ENCODE data around the gene C21orf91. TPM values are rescaled to one million over a fixed set of nuclear protein-coding genes. Genes with fewer than 3 reads are reported as not detected.

The C21orf91 gene
- total RNA-seq, 2 donors from 2014 or later, result 22.7 to 24.2 TPM

DNA sequence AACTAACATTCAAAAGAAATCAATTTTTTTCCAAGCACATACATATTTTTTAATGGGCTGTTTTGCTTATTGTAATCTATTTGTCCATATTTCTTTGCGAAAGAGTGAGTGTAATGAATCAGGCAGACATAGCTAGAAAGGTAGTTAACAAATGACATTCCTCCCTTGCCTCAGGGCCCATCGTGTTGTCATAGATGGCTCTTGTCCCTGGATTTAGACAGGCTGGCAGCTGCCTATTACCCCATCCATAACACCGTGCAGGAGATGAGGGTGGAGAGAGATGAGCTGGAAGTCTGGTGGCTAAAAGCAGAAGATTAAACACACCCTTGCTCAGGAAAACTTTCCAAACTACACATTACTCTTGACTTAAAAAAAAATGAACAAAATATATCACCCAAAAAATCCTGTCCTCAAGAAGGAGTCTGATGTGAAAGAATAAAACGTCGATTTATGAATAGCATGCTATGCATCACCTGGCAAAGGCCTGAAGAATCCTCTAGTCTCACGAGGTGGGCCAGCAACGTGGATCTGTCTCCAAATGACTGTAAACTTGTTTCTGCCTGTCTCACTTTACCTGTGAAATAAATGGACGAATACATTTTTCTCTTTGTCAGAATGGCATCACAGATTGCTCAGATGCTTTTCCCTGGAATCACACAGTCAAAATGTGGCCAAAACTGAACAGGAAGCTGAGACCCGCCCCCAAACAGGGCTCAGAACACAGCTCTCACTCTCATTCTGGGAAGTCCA lies 55.7 kb downstream of the C21orf91 start:
- Mint-ChIP-seq H3K27ac (no peak overlapping the region), H3K27me3 (ENCODE audit: low read depth) (no peaks in the 10 kb centered on the region), H3K4me1 (ENCODE audit: low read depth) (peaks cover 5% of the 10 kb centered on the region), H3K9me3 (peaks cover 0 to 2% of the 10 kb centered on the region in 2 donors), H3K36me3 (ENCODE audit: insufficient read depth in 2 of 2) (no peaks in the 10 kb centered on the region), H3K4me3 (no peak overlapping the region)
- no peak for DNase-seq
- no peak for ATAC-seq (replicated peaks in 1 of 2)

DNA sequence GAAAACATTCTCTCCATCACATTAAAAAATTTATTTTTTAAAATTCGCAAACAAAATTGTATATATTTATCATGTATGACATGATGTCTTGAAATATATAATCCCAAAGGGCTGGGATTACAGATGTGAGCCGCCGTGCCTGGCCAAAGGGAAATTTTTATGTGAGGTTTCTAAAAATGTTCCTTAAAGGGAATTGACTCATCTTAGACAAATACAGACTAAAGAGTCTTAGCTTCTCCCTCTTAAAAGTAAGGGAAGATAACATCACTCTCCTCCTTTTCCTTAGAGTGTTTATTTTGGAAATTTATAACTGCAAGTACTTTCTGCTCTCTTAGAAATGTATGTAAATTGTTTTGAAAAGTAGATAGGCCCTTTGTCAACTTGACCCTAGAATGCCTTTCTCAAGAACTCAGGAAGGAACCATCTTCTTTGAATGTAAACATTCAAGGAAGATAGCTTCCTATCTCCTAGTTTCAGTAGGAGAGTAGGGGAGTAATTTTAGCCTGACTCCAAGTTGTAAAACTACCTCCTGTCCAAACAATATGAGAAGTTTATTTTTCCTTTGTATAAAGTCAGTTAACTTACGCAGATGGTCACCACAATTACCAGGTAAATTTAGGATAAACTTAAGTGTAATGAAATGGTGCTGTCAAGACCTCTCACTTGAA lies 59.5 kb downstream of the C21orf91 start:
- H3K4me3 Mint-ChIP-seq, result no peak overlapping the region
- no peak for DNase-seq
- H3K9me3 Mint-ChIP-seq, result peaks cover 0 to 2% of the 10 kb centered on the region in 2 donors
- ATAC-seq (replicated peaks in 1 of 2), result no peak
- no peak overlapping the region for H3K27ac Mint-ChIP-seq
- H3K27me3 Mint-ChIP-seq (ENCODE audit: low read depth), result no peaks in the 10 kb centered on the region
- H3K4me1 Mint-ChIP-seq (ENCODE audit: low read depth), result peaks cover 5% of the 10 kb centered on the region
- H3K36me3 Mint-ChIP-seq (ENCODE audit: insufficient read depth in 2 of 2), result peaks cover 0 to 2% of the 10 kb centered on the region in 2 donors

DNA sequence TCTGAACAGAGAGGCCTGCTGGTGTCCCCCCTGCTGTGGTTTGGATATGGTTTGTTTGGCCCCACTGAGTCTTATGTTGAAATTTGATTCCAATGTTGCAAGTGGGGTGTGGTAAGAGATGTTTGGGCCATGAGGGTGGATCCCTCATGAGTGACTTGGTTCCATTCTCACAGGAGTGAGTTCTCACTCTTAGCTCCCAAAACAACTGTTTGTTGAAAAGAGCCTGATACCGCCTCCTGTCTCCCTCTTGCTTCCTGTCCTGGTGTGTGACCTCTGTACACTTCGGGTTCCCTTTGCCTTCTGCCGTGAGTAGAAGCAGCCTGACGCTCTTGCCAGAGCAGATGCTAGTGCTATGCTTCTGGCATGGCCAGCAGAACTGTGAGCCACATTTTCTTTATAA lies 60.5 kb downstream of the C21orf91 start:
- H3K27ac Mint-ChIP-seq, result no peak overlapping the region
- H3K4me3 Mint-ChIP-seq, result no peak overlapping the region
- ATAC-seq (replicated peaks in 1 of 2), result no peak
- H3K27me3 Mint-ChIP-seq (ENCODE audit: low read depth), result no peaks in the 10 kb centered on the region
- DNase-seq, result no peak
- H3K4me1 Mint-ChIP-seq (ENCODE audit: low read depth), result no peaks in the 10 kb centered on the region
- peaks cover 0 to 2% of the 10 kb centered on the region in 2 donors for H3K36me3 Mint-ChIP-seq (ENCODE audit: insufficient read depth in 2 of 2)
- peaks cover 0 to 2% of the 10 kb centered on the region in 2 donors for H3K9me3 Mint-ChIP-seq

DNA sequence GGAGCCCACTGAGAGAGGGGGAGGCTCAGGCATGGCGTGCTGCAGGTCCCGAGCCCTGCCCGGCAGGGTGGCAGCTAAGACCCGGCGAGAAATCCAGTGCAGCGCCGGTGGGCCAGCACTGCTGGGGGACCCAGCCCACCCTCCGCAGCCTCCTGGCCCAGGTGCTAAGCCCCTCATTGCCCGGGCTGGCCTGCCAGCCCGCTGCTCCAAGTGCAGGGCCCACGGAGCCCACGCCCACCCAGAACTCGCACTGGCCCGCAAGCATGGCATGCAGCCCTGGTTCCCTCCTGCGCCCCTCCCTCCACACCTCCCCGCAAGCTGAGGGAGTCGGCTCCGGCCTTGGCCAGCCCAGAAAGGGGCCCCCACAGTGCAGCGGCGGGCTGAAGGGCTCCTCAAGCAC lies 61.5 kb downstream of the C21orf91 start:
- Mint-ChIP-seq H3K27me3 (ENCODE audit: low read depth) (no peaks in the 10 kb centered on the region), H3K27ac (no peak overlapping the region), H3K4me1 (ENCODE audit: low read depth) (no peaks in the 10 kb centered on the region), H3K4me3 (no peak overlapping the region), H3K9me3 (peaks cover 0 to 2% of the 10 kb centered on the region in 2 donors), H3K36me3 (ENCODE audit: insufficient read depth in 2 of 2) (peaks cover 0 to 2% of the 10 kb centered on the region in 2 donors)
- ATAC-seq (replicated peaks in 1 of 2) (no peak), DNase-seq (no peak)

DNA sequence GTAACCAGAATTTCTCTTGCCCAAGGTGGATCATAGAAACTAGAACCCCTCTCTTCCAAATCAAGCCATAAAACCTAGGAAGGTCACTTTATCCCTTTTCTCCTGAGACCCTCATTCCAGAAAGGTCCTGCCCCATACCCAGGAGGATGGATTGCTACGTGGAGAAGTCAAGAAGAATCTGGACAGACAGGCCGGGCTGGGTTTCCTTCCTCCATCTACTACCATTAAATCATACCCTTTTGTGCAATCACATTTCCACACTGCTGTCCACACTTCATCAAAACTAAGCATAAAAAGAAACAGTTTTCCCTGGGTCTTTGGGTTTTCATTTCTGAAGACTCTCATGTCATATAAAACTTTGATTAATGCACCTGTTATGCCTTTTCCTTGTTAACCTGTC lies 65.4 kb downstream of the C21orf91 start:
- no peaks in the 10 kb centered on the region for H3K4me1 Mint-ChIP-seq (ENCODE audit: low read depth)
- no peak overlapping the region for H3K27ac Mint-ChIP-seq
- no peak for ATAC-seq (replicated peaks in 1 of 2)
- no peak for DNase-seq
- H3K9me3 Mint-ChIP-seq, result peaks cover 2 to 4% of the 10 kb centered on the region in 2 donors
- H3K36me3 Mint-ChIP-seq (ENCODE audit: insufficient read depth in 2 of 2), result peaks cover 0 to 4% of the 10 kb centered on the region in 2 donors
- H3K4me3 Mint-ChIP-seq, result no peak overlapping the region
- no peaks in the 10 kb centered on the region for H3K27me3 Mint-ChIP-seq (ENCODE audit: low read depth)

DNA sequence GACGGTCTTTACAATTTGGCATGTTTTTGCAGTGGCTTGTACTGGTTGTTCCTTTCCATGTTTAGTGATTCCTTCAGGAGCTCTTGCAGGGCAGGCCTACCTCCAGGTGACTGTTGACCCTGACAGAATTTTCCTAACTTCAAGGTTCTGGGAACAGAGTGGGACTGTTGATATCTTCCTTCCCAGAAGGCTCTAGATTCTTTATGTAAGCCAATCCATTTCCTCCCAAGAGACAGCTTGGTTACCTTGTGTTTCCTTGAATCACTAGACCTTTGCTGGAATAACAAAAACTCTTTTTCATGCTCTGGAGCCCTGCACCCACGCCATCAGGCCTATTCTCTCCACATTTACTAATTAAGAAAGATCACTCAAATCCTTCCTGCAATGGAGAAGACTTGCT lies 67.0 kb downstream of the C21orf91 start:
- Mint-ChIP-seq H3K27me3 (ENCODE audit: low read depth) (no peaks in the 10 kb centered on the region), H3K27ac (no peak overlapping the region), H3K36me3 (ENCODE audit: insufficient read depth in 2 of 2) (peaks cover 0 to 4% of the 10 kb centered on the region in 2 donors), H3K9me3 (peaks cover 2 to 4% of the 10 kb centered on the region in 2 donors), H3K4me3 (no peak overlapping the region), H3K4me1 (ENCODE audit: low read depth) (no peaks in the 10 kb centered on the region)
- no peak for ATAC-seq (replicated peaks in 1 of 2)
- no peak for DNase-seq

DNA sequence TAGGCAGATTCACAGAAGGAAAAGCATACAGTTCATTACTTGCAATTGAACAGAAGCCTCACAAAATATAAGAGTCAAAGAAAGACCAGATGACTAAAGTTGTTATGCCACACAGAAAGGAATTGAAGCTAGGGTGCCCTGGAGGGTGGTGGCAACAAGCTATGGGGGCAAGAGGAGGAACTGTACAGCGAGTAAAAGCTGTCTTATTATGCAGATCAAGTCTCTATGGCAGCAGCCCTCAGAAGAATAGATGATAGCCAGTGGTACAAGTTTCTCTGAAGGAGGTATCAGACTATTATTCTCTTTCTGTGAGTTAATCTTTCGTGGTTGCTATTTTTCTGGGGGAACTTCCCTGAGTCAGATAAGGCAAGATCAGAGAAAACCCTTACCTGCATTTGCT lies 72.2 kb downstream of the C21orf91 start:
- peaks cover 0 to 5% of the 10 kb centered on the region in 2 donors for H3K36me3 Mint-ChIP-seq (ENCODE audit: insufficient read depth in 2 of 2)
- ATAC-seq (replicated peaks in 1 of 2) (peak; percentile 49 to 50), DNase-seq (no peak)
- H3K4me3 Mint-ChIP-seq, result no peak overlapping the region
- H3K27ac Mint-ChIP-seq, result no peak overlapping the region
- peaks cover 2 to 3% of the 10 kb centered on the region in 2 donors for H3K9me3 Mint-ChIP-seq
- no peaks in the 10 kb centered on the region for H3K27me3 Mint-ChIP-seq (ENCODE audit: low read depth)
- H3K4me1 Mint-ChIP-seq (ENCODE audit: low read depth), result peaks cover 13% of the 10 kb centered on the region

DNA sequence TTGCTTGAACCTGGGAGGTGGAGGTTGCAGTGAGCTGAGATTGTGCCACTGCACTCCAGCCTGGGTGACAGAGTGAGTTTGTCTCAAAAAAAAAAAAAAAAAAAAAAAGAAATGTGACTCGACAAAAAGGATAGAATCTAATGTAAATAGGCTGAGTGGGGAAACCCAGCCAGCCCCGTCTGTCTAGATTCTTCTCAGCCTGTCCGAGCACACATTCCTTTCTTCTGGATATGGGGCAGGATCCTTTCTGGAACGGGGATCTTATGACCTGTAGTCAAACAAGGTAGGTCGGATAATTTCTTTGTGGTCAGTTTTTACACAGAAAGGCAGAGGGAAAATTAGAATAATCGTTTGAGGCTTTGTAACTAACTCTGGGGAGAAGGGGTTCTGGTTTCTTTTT lies 74.1 kb downstream of the C21orf91 start:
- H3K9me3 Mint-ChIP-seq, result peaks cover 2 to 4% of the 10 kb centered on the region in 2 donors
- peaks cover 0 to 8% of the 10 kb centered on the region in 2 donors for H3K36me3 Mint-ChIP-seq (ENCODE audit: insufficient read depth in 2 of 2)
- H3K27ac Mint-ChIP-seq, result no peak overlapping the region
- H3K4me3 Mint-ChIP-seq, result no peak overlapping the region
- ATAC-seq (replicated peaks in 1 of 2) (no peak), DNase-seq (no peak)
- H3K27me3 Mint-ChIP-seq (ENCODE audit: low read depth), result no peaks in the 10 kb centered on the region
- H3K4me1 Mint-ChIP-seq (ENCODE audit: low read depth), result peaks cover 25% of the 10 kb centered on the region

DNA sequence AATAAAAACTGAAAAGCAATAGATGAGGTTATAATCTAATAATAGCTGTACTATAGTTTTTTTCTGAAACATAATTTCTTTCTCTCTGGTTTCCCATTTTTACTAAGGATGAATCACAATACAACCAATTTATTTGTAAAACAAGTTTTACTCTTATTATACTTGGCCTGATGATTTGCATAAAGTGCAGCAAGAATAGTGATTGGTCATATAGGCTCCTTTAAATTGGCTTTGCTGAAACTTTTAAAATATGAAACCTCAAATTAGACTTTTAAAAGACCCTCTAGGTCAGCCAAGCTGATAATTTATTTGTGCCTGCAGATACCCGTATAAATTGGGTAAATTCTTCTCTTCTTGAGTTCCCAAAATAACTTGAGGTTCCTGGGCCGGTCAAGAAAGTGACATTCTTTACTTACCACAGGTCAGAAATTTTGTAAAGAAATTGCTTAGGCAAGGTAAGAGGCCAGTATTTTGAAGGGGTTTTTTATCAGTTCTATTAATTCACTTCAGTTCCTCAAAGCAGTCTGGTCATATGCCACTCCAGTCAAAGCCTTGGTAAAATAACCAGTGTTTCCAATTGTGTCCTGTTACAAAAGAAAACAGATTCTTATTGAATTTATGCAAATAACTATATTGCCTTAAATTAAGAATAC lies 76.1 kb downstream of the C21orf91 start:
- no peak overlapping the region for H3K27ac Mint-ChIP-seq
- peaks cover 0 to 2% of the 10 kb centered on the region in 2 donors for H3K9me3 Mint-ChIP-seq
- DNase-seq (no peak), ATAC-seq (replicated peaks in 1 of 2) (peak in 1 of 2 donors; percentile 30)
- H3K4me1 Mint-ChIP-seq (ENCODE audit: low read depth), result peaks cover 25% of the 10 kb centered on the region
- peaks cover 0 to 6% of the 10 kb centered on the region in 2 donors for H3K36me3 Mint-ChIP-seq (ENCODE audit: insufficient read depth in 2 of 2)
- H3K4me3 Mint-ChIP-seq, result no peak overlapping the region
- no peaks in the 10 kb centered on the region for H3K27me3 Mint-ChIP-seq (ENCODE audit: low read depth)

DNA sequence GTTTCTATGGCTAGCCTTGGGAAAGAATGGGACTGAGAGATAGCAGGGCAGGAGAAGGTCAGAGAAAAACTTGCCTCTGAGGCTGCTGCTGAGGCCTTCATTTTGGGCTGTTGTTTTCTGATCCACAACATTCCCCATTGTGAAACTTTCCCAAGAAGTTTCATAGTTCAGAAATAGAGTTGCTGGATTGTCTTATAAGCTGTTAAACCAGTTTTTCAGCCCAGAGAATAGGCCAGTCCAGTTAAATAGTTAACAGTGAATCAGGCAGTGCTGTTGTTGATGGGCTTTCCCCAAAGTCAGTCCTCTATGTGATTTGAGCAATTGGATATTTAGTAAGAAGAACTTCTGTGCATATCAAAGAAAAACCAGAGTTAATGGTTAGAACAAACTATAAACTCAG lies 77.0 kb downstream of the C21orf91 start:
- ATAC-seq (replicated peaks in 1 of 2) (no peak), DNase-seq (no peak)
- Mint-ChIP-seq H3K27ac (peak overlapping the region; percentile 53), H3K9me3 (peaks cover 0 to 2% of the 10 kb centered on the region in 2 donors), H3K4me1 (ENCODE audit: low read depth) (peaks cover 25% of the 10 kb centered on the region), H3K4me3 (peak overlapping the region in 1 of 2 donors; percentile 20), H3K27me3 (ENCODE audit: low read depth) (no peaks in the 10 kb centered on the region), H3K36me3 (ENCODE audit: insufficient read depth in 2 of 2) (peaks cover 0 to 6% of the 10 kb centered on the region in 2 donors)

Other genes starting within 250 kb of the C21orf91 start
- 10 to 100 TPM; 33.8 to 35.0 TPM for gene BTG3, start 206.5 kb downstream of the C21orf91 start, total RNA-seq

All from activated T-cell treated with anti-CD3 and anti-CD28 coated beads, Interleukin-2, amount 50 U/mL, for 72 hours (primary cell).